GM18867 (cell line): ENCODE measurements around the gene TTLL11.

Source experiments
- ATAC-seq: cut with Tn5 transposase; IDR thresholded peaks from one replicate; pipeline ENCODE4 v1.9.1; 2021; ENCODE audit warnings: mild to moderate bottlenecking, moderate library complexity; ENCODE audit not compliant: unreplicated experiment

TTLL11 gene

DNA sequence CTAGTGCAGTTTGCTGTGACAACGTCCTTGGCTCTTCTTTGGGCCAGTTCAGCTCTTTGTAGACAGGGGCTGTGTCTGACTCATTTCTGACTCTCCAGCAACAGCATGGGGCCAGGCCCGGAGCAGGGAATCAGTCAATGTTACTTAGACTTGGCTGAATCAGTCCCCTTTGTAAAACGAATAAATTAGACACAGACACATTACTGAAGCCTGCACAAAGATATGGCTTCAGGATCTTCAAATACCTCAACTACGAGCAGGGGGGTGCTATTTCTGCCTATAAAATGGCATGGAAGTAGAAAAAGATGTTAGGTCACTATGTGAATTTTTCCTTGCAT, 204.7 kb downstream of the TTLL11 start:
- ATAC-seq = no peak

DNA sequence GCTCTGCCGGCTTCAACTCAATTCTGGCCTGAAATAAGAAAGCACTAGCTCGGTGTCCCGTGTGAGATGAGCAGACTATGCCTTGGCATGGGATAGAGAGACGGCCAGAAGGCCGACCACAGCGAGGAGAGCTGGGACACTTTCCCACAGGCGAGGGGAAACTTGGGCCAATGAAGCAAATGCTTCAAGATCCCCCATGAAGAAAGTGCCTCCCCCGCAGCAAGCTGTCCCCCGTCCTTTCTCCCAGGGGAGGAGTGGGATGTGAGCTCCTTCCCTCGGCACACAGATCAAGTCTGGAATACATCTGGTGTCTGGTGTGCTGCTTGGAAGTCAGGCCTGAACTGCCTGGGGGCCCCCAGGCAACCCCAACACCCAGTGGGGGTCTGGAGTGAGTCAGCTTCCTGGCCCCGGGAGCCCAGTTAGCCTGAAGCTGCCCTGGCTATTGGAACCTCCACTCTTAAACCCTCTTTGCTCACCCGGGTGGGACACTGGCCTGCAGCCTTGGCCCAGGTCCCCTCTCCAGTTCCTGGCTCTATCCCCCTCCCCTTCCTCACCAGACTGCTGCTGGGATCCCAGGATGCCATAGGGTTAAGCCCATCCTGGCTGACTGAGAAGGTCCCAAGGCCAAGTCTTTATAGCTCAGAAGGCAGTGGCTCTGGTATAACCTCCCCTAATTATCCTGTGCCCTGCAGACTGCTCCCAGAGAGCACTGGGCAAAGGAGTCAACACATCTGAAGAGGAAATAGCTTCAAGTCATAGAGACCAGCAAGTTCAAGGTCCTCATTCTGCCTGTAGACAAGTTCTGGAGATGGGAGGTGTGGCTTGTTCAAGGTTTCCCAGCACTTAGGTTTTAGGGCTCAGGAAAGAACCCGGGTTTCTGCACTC, 205.3 kb downstream of the TTLL11 start:
- no peak for ATAC-seq

- ATAC-seq = no peak
These were observed 206.2 kb downstream of the TTLL11 start for GRCh38 chr9:121886759-121887485.

DNA sequence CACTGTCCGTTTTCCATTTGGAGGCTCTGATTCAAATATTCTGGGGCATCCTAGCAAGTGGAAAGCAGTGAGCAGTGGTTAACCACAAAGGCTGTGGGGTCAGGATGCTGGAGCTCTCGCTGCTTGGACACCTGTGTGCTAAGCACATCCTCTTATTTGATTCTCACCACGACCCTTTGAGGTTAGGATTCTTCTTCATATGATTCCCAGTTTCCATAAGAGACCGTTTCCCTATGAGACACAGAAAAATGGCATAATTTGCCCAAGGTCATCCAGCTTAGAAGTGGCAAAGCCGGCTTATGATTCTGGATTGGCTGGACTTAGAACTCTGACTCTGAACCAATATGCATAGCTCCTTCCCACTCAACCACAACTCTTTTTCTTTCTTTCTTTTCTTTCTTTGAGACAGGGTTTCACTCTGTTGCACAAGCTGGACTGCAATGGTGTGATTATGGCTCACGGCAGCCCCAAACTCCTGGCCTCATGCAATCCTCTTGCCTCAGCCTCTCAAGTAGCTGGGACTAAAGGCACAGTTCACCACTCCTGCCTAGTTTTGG, 207.7 kb downstream of the TTLL11 start:
- ATAC-seq = no peak

- ATAC-seq = no peak
These were observed 209.0 kb downstream of the TTLL11 start for GRCh38 chr9:121884057-121884541.

DNA sequence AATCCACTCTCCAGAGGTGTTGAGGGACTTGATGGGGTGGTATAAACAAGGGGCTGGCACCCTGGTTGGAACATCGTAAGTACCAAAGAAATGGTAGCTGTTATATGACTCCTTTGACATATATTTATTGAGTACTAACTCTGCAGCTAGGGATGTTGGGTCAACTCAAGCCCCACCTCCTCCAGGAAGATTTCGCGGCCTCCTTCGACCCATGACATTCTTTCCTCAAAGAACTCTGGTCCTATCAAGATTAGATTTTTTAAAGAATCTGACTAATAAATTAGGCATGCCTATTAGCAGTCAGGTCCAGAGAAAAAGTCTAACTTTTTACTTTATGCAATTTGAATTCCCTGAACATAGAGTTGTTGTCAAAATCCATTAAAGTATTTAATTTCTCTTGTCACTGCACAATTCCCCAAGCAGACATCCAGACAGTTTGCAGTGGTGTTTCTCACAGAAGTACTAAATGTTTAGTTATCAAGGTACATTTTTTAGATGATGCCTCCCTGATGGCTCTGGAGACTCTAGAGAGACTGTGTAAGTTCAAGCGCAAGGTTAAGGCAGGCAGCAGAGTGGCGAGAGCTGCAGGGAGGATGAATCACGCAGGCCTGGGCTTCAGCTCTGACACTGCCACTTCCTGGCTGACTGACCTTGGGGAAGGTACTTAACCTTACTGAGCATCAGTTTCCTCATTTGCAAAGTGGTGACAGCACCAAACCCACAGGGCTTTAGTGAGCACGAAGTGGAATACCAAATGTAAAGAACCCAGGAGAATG, 209.6 kb downstream of the TTLL11 start:
- no peak for ATAC-seq

GRCh38 chr9:121881920-121882500, 211.1 kb downstream of the TTLL11 start:
- ATAC-seq = no peak

DNA sequence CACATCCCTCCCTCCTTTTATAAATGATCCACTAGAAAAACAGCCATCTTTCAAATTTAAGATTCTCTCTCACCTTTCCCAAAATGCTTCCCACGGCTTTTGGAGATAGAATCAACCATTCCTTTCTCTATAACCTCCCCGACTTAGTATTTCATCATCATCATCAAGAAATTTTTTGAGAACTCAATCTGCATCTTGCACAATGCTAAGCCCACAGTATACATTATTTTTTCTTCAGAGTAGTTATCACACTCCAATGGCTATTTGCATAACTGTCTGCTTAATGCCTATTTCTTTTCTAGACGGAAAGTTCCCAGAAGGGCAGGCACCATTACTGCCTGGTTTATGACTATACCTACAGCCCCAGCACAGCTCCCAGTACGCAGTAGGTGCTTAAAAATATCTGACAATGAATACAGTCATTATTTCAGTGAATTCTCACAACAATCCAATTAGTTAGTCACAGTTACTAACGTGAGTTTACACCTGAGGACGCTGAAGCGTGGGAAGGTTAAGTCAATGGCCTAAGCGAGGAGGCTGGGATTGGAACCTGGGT, 212.7 kb downstream of the TTLL11 start:
- ATAC-seq = no peak

DNA sequence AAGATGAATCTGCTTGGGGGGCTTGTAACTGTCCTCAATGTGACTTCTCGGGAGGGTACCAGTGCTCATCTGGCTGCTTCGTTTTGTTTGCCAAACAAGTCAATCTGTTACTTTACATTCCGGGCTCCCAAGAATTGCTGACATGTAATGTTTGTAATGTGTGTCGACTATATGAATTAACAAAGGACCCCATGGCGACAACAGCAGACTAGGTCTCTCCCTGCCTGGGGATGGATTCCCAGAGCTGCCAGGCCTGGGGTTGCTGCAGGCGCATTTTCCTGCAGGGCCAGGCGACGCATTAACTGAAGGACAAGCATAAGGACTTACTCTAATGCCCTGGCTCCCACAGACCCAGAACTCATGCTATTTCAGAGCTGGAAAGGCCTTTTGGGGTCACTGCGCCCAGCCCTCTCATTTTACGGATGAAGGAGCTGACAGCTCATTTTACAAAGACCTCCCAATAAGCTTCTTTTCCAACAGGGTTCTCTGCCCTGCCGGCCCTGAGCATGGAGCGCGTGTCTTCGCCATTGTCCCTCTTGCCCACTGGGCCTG, 214.8 kb downstream of the TTLL11 start:
- no peak for ATAC-seq

GRCh38 chr9:121876658-121877271, 216.3 kb downstream of the TTLL11 start:
- no peak for ATAC-seq

- ATAC-seq = no peak
These were observed 216.9 kb downstream of the TTLL11 start for GRCh38 chr9:121876255-121876654.

DNA sequence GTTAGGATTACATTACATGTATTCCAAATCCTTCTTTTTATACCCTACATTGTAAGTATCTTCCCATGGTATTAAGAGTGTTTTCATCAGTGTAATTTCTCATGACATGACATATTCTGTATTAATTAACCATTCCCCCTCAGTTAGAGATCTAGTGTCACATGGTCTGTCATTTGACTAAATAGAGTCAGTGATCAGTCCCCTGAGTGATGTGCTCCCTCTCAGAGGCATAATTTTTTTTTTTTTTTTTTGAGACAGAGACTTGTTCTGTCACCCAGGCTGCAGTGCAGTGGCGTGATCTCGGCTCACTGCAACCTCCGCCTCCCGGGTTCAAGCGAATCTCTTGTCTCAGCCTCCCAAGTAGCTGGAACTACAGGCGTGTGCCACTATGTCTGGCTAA, 218.6 kb downstream of the TTLL11 start:
- no peak for ATAC-seq

DNA sequence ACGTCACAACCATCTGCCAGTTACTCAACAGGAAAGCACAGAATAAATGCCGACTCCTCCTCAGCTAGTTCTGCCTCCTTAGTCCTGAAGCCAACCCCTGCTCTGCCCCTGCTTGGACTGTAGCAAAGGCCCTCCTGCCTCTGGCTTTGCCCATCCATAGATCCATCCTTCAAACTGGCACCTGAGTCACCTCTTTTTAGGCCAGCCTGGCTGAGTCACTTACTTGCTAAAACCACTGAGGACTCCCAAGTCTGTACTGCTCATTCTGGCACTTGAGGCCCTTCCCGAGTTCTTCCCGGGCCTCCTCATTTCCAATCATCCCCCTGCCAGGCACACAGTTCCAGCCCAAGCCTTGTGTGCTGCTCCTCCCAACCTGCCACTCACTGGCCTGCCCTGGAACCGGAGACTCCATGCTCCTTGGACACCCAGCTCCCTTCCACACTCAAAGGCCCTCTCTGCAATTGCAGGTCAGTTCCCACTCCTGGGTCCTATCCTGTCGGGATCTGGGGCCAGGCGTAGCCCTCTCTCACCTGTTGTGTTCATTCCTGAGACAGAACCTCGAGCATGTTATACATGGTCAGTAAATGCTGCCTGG, 221.6 kb downstream of the TTLL11 start:
- no peak for ATAC-seq

GRCh38 chr9:121870271-121870670, 222.8 kb downstream of the TTLL11 start:
- ATAC-seq = no peak

DNA sequence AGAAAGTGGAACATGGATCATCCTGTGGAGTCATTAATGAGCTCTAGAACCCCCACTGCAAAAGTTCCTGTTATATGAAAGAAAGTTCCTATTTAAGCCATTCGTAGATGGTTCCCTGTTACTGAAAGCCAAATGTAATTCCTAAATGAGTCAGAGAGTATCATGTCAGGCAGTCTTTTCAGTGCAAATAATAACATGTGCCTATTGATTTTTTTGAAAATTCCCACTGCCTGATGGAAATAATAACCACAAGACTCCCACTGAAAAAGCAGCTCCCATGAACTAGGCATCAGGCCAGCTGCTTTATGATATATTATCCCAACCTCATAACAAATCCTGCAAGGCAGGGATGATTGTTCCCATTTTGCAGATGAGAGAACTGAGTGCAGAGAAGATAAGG, 224.5 kb downstream of the TTLL11 start:
- no peak for ATAC-seq

GRCh38 chr9:121866927-121867326, 226.2 kb downstream of the TTLL11 start:
- ATAC-seq = no peak

DNA sequence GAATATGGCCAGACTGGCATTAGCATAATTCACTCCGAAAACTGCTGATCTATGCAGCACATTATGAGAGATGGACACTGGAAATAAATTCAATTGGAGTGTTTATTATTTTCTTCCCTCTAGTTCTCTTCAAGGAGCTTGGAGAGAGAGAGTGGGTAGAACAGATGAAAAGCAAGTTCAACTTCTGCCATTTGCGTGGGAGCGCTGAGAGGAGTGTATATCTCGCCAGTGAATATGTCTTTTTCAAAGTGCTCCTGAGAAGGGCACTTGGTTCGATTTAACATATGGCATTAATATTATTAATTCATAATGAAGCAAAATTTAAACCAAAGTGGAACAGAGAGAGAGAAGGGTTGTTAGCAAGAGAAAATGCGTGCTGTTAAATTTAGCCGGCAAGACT, 227.2 kb downstream of the TTLL11 start:
- no peak for ATAC-seq

- no peak for ATAC-seq
These were observed 228.0 kb downstream of the TTLL11 start for GRCh38 chr9:121865060-121865459.

DNA sequence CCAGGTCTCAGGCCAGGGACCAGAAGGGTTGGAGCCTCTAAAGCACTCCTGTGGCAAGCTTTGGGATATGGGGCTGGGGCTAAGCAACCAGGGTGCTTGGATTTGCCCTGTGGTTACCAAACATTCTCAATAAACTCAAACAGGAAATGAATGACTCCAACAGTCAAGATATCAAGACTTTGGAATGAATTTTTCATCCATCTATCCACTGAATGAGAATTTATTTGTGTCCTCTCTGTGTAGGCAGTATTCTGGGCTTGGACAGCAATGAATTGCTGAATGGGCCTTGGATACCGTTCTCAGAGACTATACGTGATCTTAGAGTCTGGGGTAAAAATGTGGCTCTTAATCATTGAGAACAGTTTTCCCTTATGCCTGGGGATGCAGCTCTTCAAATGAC, 229.2 kb downstream of the TTLL11 start:
- ATAC-seq = no peak
